OCI-LY7 (cell line): Measurements from ENCODE around the gene IFI44L.

Experiments used
- EZH2phosphoT487 ChIP-seq: fragments of 200-600 bp; sonication (generic); IDR thresholded peaks from 2 replicates; pipeline ENCODE4 v1.6.1; 2018; ENCODE audit warnings: low read depth, borderline replicate concordance, mild to moderate bottlenecking, mixed run types, antibody characterized with exemption, low read length, moderate library complexity, mixed read lengths
- TF ChIP-seq, protein P1 (sequence below): fragments of 200-600 bp; sonication (generic); conservative IDR thresholded peaks from 2 replicates; pipeline ENCODE4 v1.5.1; 2014; ENCODE audit warnings: mild to moderate bottlenecking, antibody characterized with exemption, low read length, moderate library complexity, mixed read lengths

DNA sequence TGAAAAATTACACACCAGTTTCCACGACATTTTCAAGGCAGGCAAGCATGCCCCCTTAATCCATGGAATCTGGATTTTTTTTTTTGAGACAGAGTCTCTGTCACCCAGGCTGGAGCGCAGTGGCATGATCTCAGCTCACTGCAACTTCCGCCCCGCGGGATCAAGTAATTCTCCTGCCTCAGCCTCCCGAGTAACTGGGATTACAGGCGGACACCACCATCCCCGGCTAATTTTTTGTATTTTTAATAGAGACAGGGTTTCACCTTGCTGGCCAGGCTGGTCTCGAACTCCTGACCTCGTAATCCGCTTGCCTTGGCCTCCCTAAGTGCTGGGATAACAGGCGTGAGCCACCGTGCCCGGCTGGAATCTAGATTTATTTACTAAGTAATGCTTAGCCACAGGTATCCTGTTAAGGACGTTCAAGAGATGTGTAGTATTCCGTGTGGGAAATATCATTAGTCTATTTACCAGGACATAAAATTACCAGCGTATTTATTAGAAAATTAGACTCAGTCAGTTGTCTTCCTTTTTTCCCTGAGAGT is 31.8 kb downstream of the IFI44L start:
- TF ChIP-seq, protein P1, sequence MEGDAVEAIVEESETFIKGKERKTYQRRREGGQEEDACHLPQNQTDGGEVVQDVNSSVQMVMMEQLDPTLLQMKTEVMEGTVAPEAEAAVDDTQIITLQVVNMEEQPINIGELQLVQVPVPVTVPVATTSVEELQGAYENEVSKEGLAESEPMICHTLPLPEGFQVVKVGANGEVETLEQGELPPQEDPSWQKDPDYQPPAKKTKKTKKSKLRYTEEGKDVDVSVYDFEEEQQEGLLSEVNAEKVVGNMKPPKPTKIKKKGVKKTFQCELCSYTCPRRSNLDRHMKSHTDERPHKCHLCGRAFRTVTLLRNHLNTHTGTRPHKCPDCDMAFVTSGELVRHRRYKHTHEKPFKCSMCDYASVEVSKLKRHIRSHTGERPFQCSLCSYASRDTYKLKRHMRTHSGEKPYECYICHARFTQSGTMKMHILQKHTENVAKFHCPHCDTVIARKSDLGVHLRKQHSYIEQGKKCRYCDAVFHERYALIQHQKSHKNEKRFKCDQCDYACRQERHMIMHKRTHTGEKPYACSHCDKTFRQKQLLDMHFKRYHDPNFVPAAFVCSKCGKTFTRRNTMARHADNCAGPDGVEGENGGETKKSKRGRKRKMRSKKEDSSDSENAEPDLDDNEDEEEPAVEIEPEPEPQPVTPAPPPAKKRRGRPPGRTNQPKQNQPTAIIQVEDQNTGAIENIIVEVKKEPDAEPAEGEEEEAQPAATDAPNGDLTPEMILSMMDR = no peak
- no peak for TF ChIP-seq EZH2phosphoT487
